H9 (cell line): Measurements from ENCODE around the gene GRIP2. TPM values are rescaled to one million over a fixed set of nuclear protein-coding genes. Genes with fewer than 3 reads are reported as not detected.

ENCODE experiments used
- DNase-seq: peaks from one replicate; pipeline ENCODE4 v3.0.0-alpha.2; 2017
- H2AFZ ChIP-seq: one replicate; pipeline ENCODE4 v1.6.1; 2013; ENCODE audit warnings: mild to moderate bottlenecking, low read length, control low read depth, moderate library complexity
- H2AK5ac ChIP-seq: 2 replicates; pipeline ENCODE4 v1.6.1; 2013; ENCODE audit warnings: low read length, control low read depth, mixed read lengths; ENCODE audit not compliant: insufficient read length
- H2BK120ac ChIP-seq: one replicate; pipeline ENCODE4 v1.6.1; 2013; ENCODE audit warnings: low read depth, mild to moderate bottlenecking, low read length, control low read depth, inconsistent platforms; ENCODE audit not compliant: poor library complexity, severe bottlenecking
- H2BK12ac ChIP-seq: 2 replicates; pipeline ENCODE4 v1.6.1; 2013; ENCODE audit warnings: low read length, control low read depth, mixed read lengths, low read depth; ENCODE audit not compliant: insufficient read length
- H2BK15ac ChIP-seq: 2 replicates; pipeline ENCODE4 v1.6.1; 2013; ENCODE audit warnings: low read depth, low read length, control low read depth
- H2BK20ac ChIP-seq: one replicate; pipeline ENCODE4 v1.6.1; 2013; ENCODE audit warnings: low read depth, mild to moderate bottlenecking, low read length, control low read depth, inconsistent platforms; ENCODE audit not compliant: poor library complexity, severe bottlenecking
- H2BK5ac ChIP-seq: 2 replicates; pipeline ENCODE4 v1.6.1; 2013; ENCODE audit warnings: low read length, control low read depth, mixed read lengths; ENCODE audit not compliant: insufficient read length
- H3K14ac ChIP-seq: 2 replicates; pipeline ENCODE4 v1.6.1; 2013; ENCODE audit warnings: low read length, control low read depth; ENCODE audit not compliant: insufficient read depth
- H3K18ac ChIP-seq: 2 replicates; pipeline ENCODE4 v1.6.1; 2013; ENCODE audit warnings: low read depth, mild to moderate bottlenecking, mixed read lengths, low read length, control low read depth; ENCODE audit not compliant: insufficient read length
- H3K23ac ChIP-seq: 2 replicates; pipeline ENCODE4 v1.6.1; 2013; ENCODE audit warnings: low read length, control low read depth, mixed read lengths, low read depth; ENCODE audit not compliant: insufficient read length
- H3K23me2 ChIP-seq: 2 replicates; pipeline ENCODE4 v1.6.1; 2013; ENCODE audit warnings: low read depth, mild to moderate bottlenecking, mixed read lengths, low read length, control low read depth; ENCODE audit not compliant: insufficient read length, poor library complexity, severe bottlenecking
- H3K27ac ChIP-seq: 2 replicates; pipeline ENCODE4 v1.5.1; 2013; ENCODE audit warnings: low read length, control low read depth, mixed read lengths, low read depth; ENCODE audit not compliant: insufficient read length
- H3K27me3 ChIP-seq: 2 replicates; pipeline ENCODE4 v1.6.1; 2013; ENCODE audit warnings: low read length, control low read depth, inconsistent platforms; ENCODE audit not compliant: insufficient read depth
- H3K4ac ChIP-seq: 2 replicates; pipeline ENCODE4 v1.6.1; 2013; ENCODE audit warnings: low read depth, mild to moderate bottlenecking, control low read depth, inconsistent platforms, low read length, moderate library complexity
- H3K4me1 ChIP-seq: 2 replicates; pipeline ENCODE4 v1.6.1; 2013; ENCODE audit warnings: low read length, control low read depth, inconsistent platforms; ENCODE audit not compliant: insufficient read depth
- H3K4me2 ChIP-seq: 2 replicates; pipeline ENCODE4 v1.6.1; 2013; ENCODE audit warnings: low read length, control low read depth, mixed read lengths; ENCODE audit not compliant: insufficient read length, insufficient read depth
- H3K56ac ChIP-seq: 2 replicates; pipeline ENCODE4 v1.6.1; 2013; ENCODE audit warnings: low read depth, mild to moderate bottlenecking, mixed read lengths, low read length, control low read depth; ENCODE audit not compliant: insufficient read length
- H3K79me1 ChIP-seq: 2 replicates; pipeline ENCODE4 v1.6.1; 2013; ENCODE audit warnings: low read depth, mild to moderate bottlenecking, moderate library complexity, low read length, control low read depth, inconsistent platforms; ENCODE audit not compliant: insufficient read depth, poor library complexity, severe bottlenecking
- H3K79me2 ChIP-seq: 2 replicates; pipeline ENCODE4 v1.6.1; 2013; ENCODE audit warnings: low read length, control low read depth, inconsistent platforms; ENCODE audit not compliant: insufficient read depth
- H3K9ac ChIP-seq: 2 replicates; pipeline ENCODE4 v1.6.1; 2013; ENCODE audit warnings: low read length, control low read depth, mixed read lengths; ENCODE audit not compliant: insufficient read length; ENCODE audit errors: extremely low read depth
- H3K9me3 ChIP-seq: one replicate; pipeline ENCODE4 v1.6.1; 2013; ENCODE audit warnings: low read depth, low read length, inconsistent platforms; ENCODE audit not compliant: control insufficient read depth
- H3T11ph ChIP-seq: one replicate; pipeline ENCODE4 v1.6.1; 2013; ENCODE audit warnings: mild to moderate bottlenecking, low read length, control low read depth, inconsistent platforms
- H4K20me1 ChIP-seq: one replicate; pipeline ENCODE4 v1.6.1; 2013; ENCODE audit not compliant: control insufficient read depth, insufficient read length, insufficient read depth
- H4K5ac ChIP-seq: 2 replicates; pipeline ENCODE4 v1.6.1; 2013; ENCODE audit warnings: low read depth, mild to moderate bottlenecking, mixed read lengths, low read length, control low read depth; ENCODE audit not compliant: insufficient read length
- H4K8ac ChIP-seq: replicated peaks from 2 replicates; pipeline ENCODE4 v1.6.1; 2013; ENCODE audit warnings: low read length, control low read depth, mixed read lengths, low read depth; ENCODE audit not compliant: insufficient read length
- H4K91ac ChIP-seq: 2 replicates; pipeline ENCODE4 v1.6.1; 2013; ENCODE audit warnings: low read depth, mild to moderate bottlenecking, moderate library complexity, mixed read lengths, low read length, control low read depth; ENCODE audit not compliant: insufficient read length
- H3K27ac Mint-ChIP-seq, 3 experiments: 2 replicates in 2 of 3; 3 replicates in 1 of 3; pipeline ENCODE4 v1.8.0; 2020 to 2021; ENCODE audit warnings: mixed read lengths in 3 of 3, mild to moderate bottlenecking in 1 of 3, moderate library complexity in 1 of 3
- H3K27me3 Mint-ChIP-seq: 2 replicates; pipeline ENCODE4 v1.8.0; 2021; ENCODE audit warnings: low read depth, mild to moderate bottlenecking, moderate library complexity, mixed read lengths
- H3K36me3 Mint-ChIP-seq, 3 experiments: 2 replicates in 2 of 3; 3 replicates in 1 of 3; pipeline ENCODE4 v1.8.0; 2020 to 2021; ENCODE audit warnings: low read depth in 3 of 3, mixed read lengths in 3 of 3; ENCODE audit not compliant: insufficient read depth in 1 of 3
- H3K4me1 Mint-ChIP-seq, 2 experiments: 2 replicates each; pipeline ENCODE4 v1.8.0; 2020; ENCODE audit warnings: mixed read lengths in 2 of 2
- H3K4me3 Mint-ChIP-seq, 2 experiments: 2 replicates in 1 of 2; 3 replicates in 1 of 2; pipeline ENCODE4 v1.8.0; 2020 to 2021; ENCODE audit warnings: mild to moderate bottlenecking in 2 of 2, mixed read lengths in 2 of 2, moderate library complexity in 1 of 2
- H3K9me3 Mint-ChIP-seq, 2 experiments: 2 replicates in 1 of 2; 3 replicates in 1 of 2; pipeline ENCODE4 v1.8.0; 2020; ENCODE audit warnings: mild to moderate bottlenecking in 2 of 2, mixed read lengths in 2 of 2, moderate library complexity in 1 of 2
- CTCF ChIP-seq: fragments of 200-600 bp; sonication (generic); conservative IDR thresholded peaks from 3 replicates; pipeline ENCODE4 v1.8.0; 2021; ENCODE audit warnings: antibody characterized with exemption, mild to moderate bottlenecking
- WGBS: extraction: QIAGEN DNeasy Blood & Tissue Kit; methylation state at CpG from one replicate; pipeline ENCODE4 v1.1.7; 2013; ENCODE audit warnings: missing lambda C conversion rate, low lambda C conversion rate, mixed read lengths; ENCODE audit not compliant: insufficient read length; ENCODE audit errors: extremely low coverage; 5-methylcytosine and 5-hydroxymethylcytosine counted together
- total RNA-seq: library from RNA; stranded (reverse); gene quantifications from 2 replicates; pipeline ENCODE4 v1.2.1, GENCODE V29; 2021

GRIP2 gene
- total RNA-seq, 1 experiment from 2014 or later: 3.1 TPM

- Histone ChIP-seq H2BK12ac (no peak overlapping the region), H2BK5ac (no peak overlapping the region), H3K4me2 (no peak overlapping the region), H2AFZ (no peak overlapping the region), H3K18ac (no peak overlapping the region), H3K27ac (no peak overlapping the region), H3K27me3 (no peaks in the 10 kb centered on the region), H3K79me2 (no peaks in the 10 kb centered on the region), H3T11ph (no peak overlapping the region), H3K79me1 (no peaks in the 10 kb centered on the region), H3K14ac (no peak overlapping the region), H4K91ac (no peak overlapping the region), H4K20me1 (no peaks in the 10 kb centered on the region), H2AK5ac (no peak overlapping the region), H3K23ac (no peak overlapping the region), H3K56ac (no peak overlapping the region), H3K23me2 (no peaks in the 10 kb centered on the region), H3K9ac (no peak overlapping the region), H3K9me3 (no peaks in the 10 kb centered on the region), H2BK15ac (no peak overlapping the region), H3K4ac (no peak overlapping the region), H3K4me1 (no peaks in the 10 kb centered on the region), H4K5ac (no peak overlapping the region), H2BK120ac (no peak overlapping the region), H2BK20ac (no peak overlapping the region), H4K8ac (no peak overlapping the region)
- no peak for DNase-seq
- Mint-ChIP-seq H3K27me3 (no peaks in the 10 kb centered on the region), H3K36me3 (peaks cover 58 to 93% (median 66%) of the 10 kb centered on the region in 3 experiments), H3K4me3 (no peak overlapping the region), H3K4me1 (peaks cover 14 to 15% of the 10 kb centered on the region in 2 experiments), H3K9me3 (no peaks in the 10 kb centered on the region; a peak in 1 of 5 replicates), H3K27ac (no peak overlapping the region)
- no peak for TF ChIP-seq CTCF
- WGBS: no CpG with 5 or more reads among the region's 11 CpGs
These were observed 62.7 kb downstream of the GRIP2 start for GRCh38 chr3:14477311-14477935.
